ENCODE data around the gene STC2.

GRCh38 chr5:173315495-173316338 lies 12.5 kb downstream of the STC2 start:
- TF ChIP-seq CTCF (IDR thresholded peaks at IDR 0.05) (no peak), POLR2A (IDR thresholded peaks at IDR 0.05) (no peak)
